VCaP (cell line): ENCODE data around the gene COX7B2.

Experiments used
- H3K27ac ChIP-seq: fragments of 450-650 bp; 2 replicates; pipeline ENCODE4 v1.5.1; 2017
- CTCF ChIP-seq: fragments of 450-650 bp; conservative IDR thresholded peaks from 2 replicates; pipeline ENCODE4 v1.5.1; 2017; ENCODE audit warnings: mild to moderate bottlenecking, moderate library complexity

The COX7B2 gene

GRCh38 chr4:46909078-46909477 is at the start of gene COX7B2:
TSS of gene COX7B2 (minus strand) at chr4:46909245. CDS start at chr4:46735192, 174,053 bp downstream.
- no peak for TF ChIP-seq CTCF

DNA sequence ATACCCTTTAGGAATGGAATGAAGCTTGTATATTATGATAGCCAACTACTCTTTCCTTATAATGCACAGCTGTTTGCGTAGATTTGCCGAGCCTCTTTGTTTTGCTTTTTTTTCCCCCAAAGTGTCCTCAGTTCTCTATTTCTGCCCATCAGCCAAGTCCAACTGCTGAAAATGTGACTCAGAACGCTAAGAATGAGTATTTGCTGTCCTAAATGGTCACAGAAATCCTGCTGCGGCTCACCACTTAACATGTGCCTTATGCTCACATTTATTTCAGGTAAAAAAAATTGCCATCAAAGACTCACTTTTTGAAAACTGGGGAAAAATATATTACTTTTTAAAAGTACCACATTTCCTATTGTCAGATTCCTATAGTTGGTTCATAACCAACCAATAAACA is 47.4 kb upstream of the COX7B2 start:
- H3K27ac ChIP-seq, result no peak overlapping the region
- no peak for TF ChIP-seq CTCF

More at GRCh38 chr4:46909078-46909477, at the start of gene COX7B2:
- no peak within 1 kb of the TSS for H3K27ac ChIP-seq

DNA sequence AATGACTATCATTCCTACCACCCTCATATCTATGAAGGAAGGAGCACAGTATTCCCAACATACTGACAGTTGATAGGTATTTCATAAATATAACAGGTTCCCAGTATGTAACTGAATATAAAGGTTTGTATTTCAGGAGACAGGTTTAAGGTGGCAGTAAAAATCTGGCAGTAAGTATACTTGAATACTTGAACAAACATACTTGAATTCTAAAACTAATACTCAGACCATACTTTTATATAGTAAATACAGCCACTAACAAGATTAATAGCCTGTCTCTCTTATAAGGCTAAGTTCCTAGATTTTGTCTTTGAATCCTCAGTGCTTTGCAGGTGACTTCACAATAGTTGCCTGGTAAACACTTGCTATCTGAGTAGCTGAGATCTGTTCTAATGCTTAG is 46.6 kb upstream of the COX7B2 start:
- no peak for TF ChIP-seq CTCF
- H3K27ac ChIP-seq, result no peak overlapping the region

- TF ChIP-seq CTCF, result no peak
- no peak overlapping the region for H3K27ac ChIP-seq
Observed at GRCh38 chr4:46954643-46955042, 45.6 kb upstream of the COX7B2 start.

- TF ChIP-seq CTCF, result no peak
- H3K27ac ChIP-seq, result no peak overlapping the region
Observed at GRCh38 chr4:46953564-46953963, 44.5 kb upstream of the COX7B2 start.

- no peak overlapping the region for H3K27ac ChIP-seq
- no peak for TF ChIP-seq CTCF
Observed at GRCh38 chr4:46952451-46952850, 43.4 kb upstream of the COX7B2 start.

- no peak for TF ChIP-seq CTCF
- no peak overlapping the region for H3K27ac ChIP-seq
Observed at GRCh38 chr4:46950826-46951225, 41.8 kb upstream of the COX7B2 start.

GRCh38 chr4:46949822-46950221 is 40.8 kb upstream of the COX7B2 start:
- no peak for TF ChIP-seq CTCF
- no peak overlapping the region for H3K27ac ChIP-seq
